Regular cardiac myocyte (primary cell): ENCODE data around the gene BECN2. TPM values are rescaled to one million over a fixed set of nuclear protein-coding genes. Genes with fewer than 3 reads are reported as not detected.

Experiments
- total RNA-seq: library from RNA; depleted of rRNA; stranded (reverse); fragments of >200 nt; gene quantifications from 2 replicates; pipeline ENCODE4 v1.2.3, GENCODE V29; 2014

Gene BECN2, protein sequence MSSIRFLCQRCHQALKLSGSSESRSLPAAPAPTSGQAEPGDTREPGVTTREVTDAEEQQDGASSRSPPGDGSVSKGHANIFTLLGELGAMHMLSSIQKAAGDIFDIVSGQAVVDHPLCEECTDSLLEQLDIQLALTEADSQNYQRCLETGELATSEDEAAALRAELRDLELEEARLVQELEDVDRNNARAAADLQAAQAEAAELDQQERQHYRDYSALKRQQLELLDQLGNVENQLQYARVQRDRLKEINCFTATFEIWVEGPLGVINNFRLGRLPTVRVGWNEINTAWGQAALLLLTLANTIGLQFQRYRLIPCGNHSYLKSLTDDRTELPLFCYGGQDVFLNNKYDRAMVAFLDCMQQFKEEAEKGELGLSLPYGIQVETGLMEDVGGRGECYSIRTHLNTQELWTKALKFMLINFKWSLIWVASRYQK
- total RNA-seq, result not detected in 2 replicates

DNA sequence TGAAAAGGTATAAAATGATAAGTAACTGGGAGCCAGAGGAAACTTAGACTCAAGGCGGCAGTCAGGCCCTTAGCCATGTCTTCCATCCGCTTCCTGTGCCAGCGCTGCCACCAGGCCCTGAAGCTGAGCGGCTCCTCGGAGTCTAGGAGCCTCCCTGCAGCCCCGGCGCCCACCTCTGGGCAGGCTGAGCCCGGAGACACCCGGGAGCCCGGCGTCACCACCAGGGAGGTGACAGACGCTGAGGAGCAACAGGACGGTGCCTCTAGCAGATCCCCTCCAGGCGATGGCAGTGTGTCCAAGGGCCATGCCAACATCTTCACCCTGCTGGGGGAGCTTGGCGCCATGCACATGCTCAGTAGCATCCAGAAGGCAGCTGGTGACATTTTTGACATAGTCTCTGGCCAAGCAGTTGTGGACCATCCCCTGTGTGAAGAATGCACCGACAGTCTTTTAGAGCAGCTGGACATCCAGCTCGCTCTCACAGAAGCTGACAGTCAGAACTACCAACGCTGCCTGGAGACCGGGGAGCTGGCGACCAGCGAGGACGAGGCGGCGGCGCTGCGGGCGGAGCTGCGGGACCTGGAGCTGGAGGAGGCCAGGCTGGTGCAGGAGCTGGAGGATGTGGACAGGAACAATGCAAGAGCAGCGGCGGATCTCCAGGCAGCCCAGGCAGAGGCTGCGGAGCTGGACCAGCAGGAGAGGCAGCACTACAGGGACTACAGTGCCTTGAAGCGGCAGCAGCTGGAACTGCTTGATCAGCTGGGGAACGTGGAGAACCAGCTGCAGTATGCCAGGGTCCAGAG is at the start of gene BECN2:
TSS of gene BECN2 (plus strand) at position 76 of the 803 bp plus-strand sequence. CDS start at position 76, 0 bp downstream.

DNA sequence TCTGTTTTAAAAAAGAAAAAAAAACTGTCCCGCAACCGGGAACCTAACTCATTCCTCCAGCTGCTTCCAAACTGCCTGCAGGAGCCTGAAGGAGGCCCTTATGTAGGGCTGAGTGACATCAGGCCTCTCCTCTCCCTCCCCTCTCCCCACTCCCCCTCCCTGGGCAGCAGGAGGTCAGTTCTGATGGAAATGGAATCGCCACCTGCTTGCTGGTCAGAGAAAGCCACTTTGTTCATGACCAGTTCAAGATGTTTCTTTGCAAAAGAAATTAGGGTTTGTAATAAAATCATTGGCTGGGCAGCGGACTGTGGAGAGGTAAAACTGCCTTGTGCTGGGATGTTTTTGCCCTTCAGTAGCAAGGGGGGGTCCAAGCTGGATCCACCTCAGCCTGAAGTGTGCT is 41.5 kb downstream of the BECN2 start, which contains the start of gene MAP1LC3C:
TSS of gene MAP1LC3C (minus strand) at position 73 of the 400 bp plus-strand sequence. CDS start 90 bp downstream, outside the sequence.

Other genes starting within 250 kb of the BECN2 start
- gene EXO1, start 109.6 kb upstream of the BECN2 start, total RNA-seq, result 5.9 and 29.1 TPM in 2 replicates
- 0.19 and 0.28 TPM in 2 replicates for gene MAP1LC3C, start 41.3 kb downstream of the BECN2 start, total RNA-seq